GM18508 (cell line): Measurements from ENCODE around the gene FRRS1.

Source experiments
- ATAC-seq: cut with Tn5 transposase; IDR thresholded peaks from one replicate; pipeline ENCODE4 v1.9.1; 2021; ENCODE audit warnings: moderate number of reproducible peaks; ENCODE audit not compliant: insufficient read depth, unreplicated experiment

The FRRS1 gene

GRCh38 chr1:99735852-99736251 is 30.6 kb downstream of the FRRS1 start:
- no peak for ATAC-seq

GRCh38 chr1:99731384-99731783 is 35.1 kb downstream of the FRRS1 start:
- ATAC-seq: no peak

- no peak for ATAC-seq
Measured at GRCh38 chr1:99728494-99729235, 37.8 kb downstream of the FRRS1 start.

GRCh38 chr1:99727575-99728185 is 38.8 kb downstream of the FRRS1 start:
- ATAC-seq: no peak

GRCh38 chr1:99726818-99727217 is 39.6 kb downstream of the FRRS1 start:
- no peak for ATAC-seq

GRCh38 chr1:99726407-99726806 is 40.0 kb downstream of the FRRS1 start:
- no peak for ATAC-seq

- no peak for ATAC-seq
Measured at GRCh38 chr1:99725996-99726395, 40.4 kb downstream of the FRRS1 start.

GRCh38 chr1:99723251-99723650 is 43.2 kb downstream of the FRRS1 start:
- ATAC-seq: no peak

GRCh38 chr1:99717005-99717404 is 49.4 kb downstream of the FRRS1 start:
- no peak for ATAC-seq

GRCh38 chr1:99713006-99713405 is 53.4 kb downstream of the FRRS1 start:
- ATAC-seq: no peak

GRCh38 chr1:99710994-99711393 is 55.4 kb downstream of the FRRS1 start:
- no peak for ATAC-seq

GRCh38 chr1:99707535-99708142 is 58.8 kb downstream of the FRRS1 start:
- ATAC-seq: no peak

- ATAC-seq: no peak
Measured at GRCh38 chr1:99705385-99705784, 61.0 kb downstream of the FRRS1 start.

GRCh38 chr1:99704356-99704816 is 62.0 kb downstream of the FRRS1 start:
- ATAC-seq: no peak

GRCh38 chr1:99702221-99702620 is 64.2 kb downstream of the FRRS1 start:
- ATAC-seq: no peak

GRCh38 chr1:99700020-99700419 is 66.4 kb downstream of the FRRS1 start:
- ATAC-seq: no peak

GRCh38 chr1:99697580-99697979 is 68.9 kb downstream of the FRRS1 start:
- no peak for ATAC-seq

- ATAC-seq: no peak
Measured at GRCh38 chr1:99696616-99697015, 69.8 kb downstream of the FRRS1 start.

- ATAC-seq: no peak
Measured at GRCh38 chr1:99691175-99691574, 75.3 kb downstream of the FRRS1 start.

GRCh38 chr1:99685516-99686180 is 80.8 kb downstream of the FRRS1 start:
- peak; percentile 83 for ATAC-seq

GRCh38 chr1:99682291-99682751 is 84.1 kb downstream of the FRRS1 start:
- no peak for ATAC-seq
